SU-DHL-6 (cell line): ENCODE measurements around the gene PPP1R13B.

Experiments
- H2AFZ ChIP-seq: fragments of 200-600 bp; sonication (generic); 2 replicates; pipeline ENCODE4 v1.6.1; 2014; ENCODE audit warnings: low read depth, mild to moderate bottlenecking, moderate library complexity, mixed read lengths, antibody characterized with exemption, low read length; ENCODE audit not compliant: severe bottlenecking
- H3F3A ChIP-seq: fragments of 200-600 bp; shearing (Covaris generic); 2 replicates; pipeline ENCODE4 v1.6.0; 2016; ENCODE audit warnings: antibody characterized with exemption, mild to moderate bottlenecking; ENCODE audit not compliant: insufficient read depth
- H3K27ac ChIP-seq: fragments of 200-600 bp; sonication (generic); 2 replicates; pipeline ENCODE4 v1.5.1; 2016; ENCODE audit warnings: low read depth, mild to moderate bottlenecking, low read length, moderate library complexity, mixed read lengths
- H3K27me3 ChIP-seq: fragments of 200-600 bp; sonication (generic), shearing (Covaris generic); 2 replicates; pipeline ENCODE4 v1.6.0; 2014; ENCODE audit warnings: mild to moderate bottlenecking, low read length
- H3K36me3 ChIP-seq: fragments of 200-600 bp; sonication (generic); 2 replicates; pipeline ENCODE4 v1.6.1; 2014; ENCODE audit warnings: mild to moderate bottlenecking, low read length, mixed read lengths
- H3K4me2 ChIP-seq: fragments of 300-600, 200-600 bp; shearing (Covaris generic), sonication (generic); 2 replicates; pipeline ENCODE4 v1.6.0; 2014; ENCODE audit warnings: low read length, low read depth, mild to moderate bottlenecking; ENCODE audit not compliant: poor library complexity, severe bottlenecking
- H3K4me3 ChIP-seq: fragments of 200-600 bp; sonication (generic); 2 replicates; pipeline ENCODE4 v1.5.1; 2014; ENCODE audit warnings: antibody characterized with exemption, low read length, mild to moderate bottlenecking, mixed read lengths; ENCODE audit not compliant: insufficient read depth, poor library complexity, severe bottlenecking
- H3K79me2 ChIP-seq: fragments of 200-600 bp; sonication (generic); 2 replicates; pipeline ENCODE4 v1.6.1; 2014; ENCODE audit warnings: mild to moderate bottlenecking, low read length, moderate library complexity; ENCODE audit not compliant: insufficient read depth
- H3K9ac ChIP-seq: fragments of 200-600 bp; sonication (generic); 2 replicates; pipeline ENCODE4 v1.7.0; 2014; ENCODE audit warnings: mild to moderate bottlenecking, low read length
- H3K9me2 ChIP-seq: fragments of 200-600 bp; sonication (generic); replicated peaks from 2 replicates; pipeline ENCODE4 v1.6.1; 2014; ENCODE audit warnings: low read length; ENCODE audit not compliant: insufficient read depth
- H3K9me3 ChIP-seq: fragments of 200-600 bp; sonication (generic); 2 replicates; pipeline ENCODE4 v1.6.1; 2014; ENCODE audit warnings: low read length, mixed read lengths; ENCODE audit not compliant: insufficient read depth
- H4K20me1 ChIP-seq: fragments of 200-600 bp; sonication (generic); 2 replicates; pipeline ENCODE4 v1.6.1; 2014; ENCODE audit warnings: low read depth, mild to moderate bottlenecking, antibody characterized with exemption, low read length, moderate library complexity, mixed read lengths
- EZH2phosphoT487 ChIP-seq: fragments of 200-600 bp; sonication (generic), shearing (Covaris generic); conservative IDR thresholded peaks from 2 replicates; pipeline ENCODE4 v1.6.1; 2018; ENCODE audit warnings: mild to moderate bottlenecking, antibody characterized with exemption, low read length, moderate library complexity, mixed read lengths
- TF ChIP-seq, protein P1 (sequence below): fragments of 200-600 bp; sonication (generic); IDR thresholded peaks from one replicate; pipeline ENCODE4 v1.5.1; 2017; ENCODE audit warnings: antibody characterized with exemption, mild to moderate bottlenecking, low read length, moderate library complexity; ENCODE audit not compliant: insufficient read depth, poor library complexity, severe bottlenecking

Gene PPP1R13B

GRCh38 chr14:103828315-103828967, 18.9 kb downstream of the PPP1R13B start:
- Histone ChIP-seq H3K36me3 (no peaks in the 10 kb centered on the region), H3K79me2 (no peaks in the 10 kb centered on the region), H3K4me3 (no peak overlapping the region), H3K4me2 (no peak overlapping the region), H3K27me3 (no peaks in the 10 kb centered on the region), H3K9me2 (no peaks in the 10 kb centered on the region), H2AFZ (no peak overlapping the region), H3K9ac (no peak overlapping the region), H3K9me3 (no peaks in the 10 kb centered on the region), H3F3A (no peaks in the 10 kb centered on the region), H4K20me1 (no peaks in the 10 kb centered on the region), H3K27ac (no peak overlapping the region)
- TF ChIP-seq EZH2phosphoT487: no peak
- TF ChIP-seq, protein P1, sequence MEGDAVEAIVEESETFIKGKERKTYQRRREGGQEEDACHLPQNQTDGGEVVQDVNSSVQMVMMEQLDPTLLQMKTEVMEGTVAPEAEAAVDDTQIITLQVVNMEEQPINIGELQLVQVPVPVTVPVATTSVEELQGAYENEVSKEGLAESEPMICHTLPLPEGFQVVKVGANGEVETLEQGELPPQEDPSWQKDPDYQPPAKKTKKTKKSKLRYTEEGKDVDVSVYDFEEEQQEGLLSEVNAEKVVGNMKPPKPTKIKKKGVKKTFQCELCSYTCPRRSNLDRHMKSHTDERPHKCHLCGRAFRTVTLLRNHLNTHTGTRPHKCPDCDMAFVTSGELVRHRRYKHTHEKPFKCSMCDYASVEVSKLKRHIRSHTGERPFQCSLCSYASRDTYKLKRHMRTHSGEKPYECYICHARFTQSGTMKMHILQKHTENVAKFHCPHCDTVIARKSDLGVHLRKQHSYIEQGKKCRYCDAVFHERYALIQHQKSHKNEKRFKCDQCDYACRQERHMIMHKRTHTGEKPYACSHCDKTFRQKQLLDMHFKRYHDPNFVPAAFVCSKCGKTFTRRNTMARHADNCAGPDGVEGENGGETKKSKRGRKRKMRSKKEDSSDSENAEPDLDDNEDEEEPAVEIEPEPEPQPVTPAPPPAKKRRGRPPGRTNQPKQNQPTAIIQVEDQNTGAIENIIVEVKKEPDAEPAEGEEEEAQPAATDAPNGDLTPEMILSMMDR: no peak

DNA sequence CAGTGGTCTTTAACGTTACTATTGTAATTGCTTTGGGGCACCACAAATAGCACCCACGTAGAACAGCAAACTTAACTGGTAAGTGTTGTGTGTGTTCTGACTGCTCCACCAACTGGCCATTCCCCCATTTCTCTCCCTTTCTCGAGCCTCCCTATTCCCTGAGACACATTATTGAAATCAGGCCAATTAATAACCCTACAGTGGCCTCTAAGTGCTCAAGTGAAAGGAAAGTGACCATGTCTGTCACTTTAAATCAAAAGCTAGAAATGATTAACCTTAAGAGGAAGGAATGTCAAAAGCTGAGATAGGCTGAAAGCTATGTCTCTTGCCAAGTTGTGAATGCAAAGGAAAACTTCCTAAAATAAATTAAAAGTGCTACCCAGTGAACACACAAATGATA, 22.3 kb downstream of the PPP1R13B start:
- Histone ChIP-seq H3K9me2 (no peaks in the 10 kb centered on the region), H3K36me3 (no peaks in the 10 kb centered on the region), H3K9me3 (no peaks in the 10 kb centered on the region), H2AFZ (no peak overlapping the region), H3K79me2 (no peaks in the 10 kb centered on the region), H4K20me1 (0 out of 2 replicates have a peak, but pooled peaks cover under 1% of the 10 kb centered on the region), H3K4me2 (no peak overlapping the region), H3K27ac (no peak overlapping the region), H3K9ac (no peak overlapping the region), H3K27me3 (no peaks in the 10 kb centered on the region), H3F3A (no peaks in the 10 kb centered on the region), H3K4me3 (no peak overlapping the region)
- TF ChIP-seq, protein P1: no peak
- TF ChIP-seq EZH2phosphoT487: no peak

DNA sequence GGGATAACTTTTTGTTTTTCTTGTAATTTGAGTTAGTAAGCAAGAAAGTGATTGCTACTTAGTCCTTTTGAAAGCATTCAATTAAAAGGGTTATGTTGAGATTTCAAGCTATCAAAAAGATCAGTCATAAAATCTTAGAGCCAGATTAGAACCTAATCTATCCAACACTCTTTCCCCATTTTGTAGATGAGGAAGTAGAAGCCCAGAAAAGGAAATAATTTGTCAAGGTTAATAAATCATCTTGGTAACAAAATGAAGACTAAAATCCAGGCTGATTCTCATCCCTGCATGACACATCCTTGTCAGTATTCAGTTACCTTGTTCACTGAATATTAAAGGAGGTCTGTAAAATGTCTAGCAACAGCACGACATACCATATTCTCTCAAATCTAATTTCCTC, 26.5 kb downstream of the PPP1R13B start:
- Histone ChIP-seq H2AFZ (no peak overlapping the region), H3K4me2 (no peak overlapping the region), H4K20me1 (0 out of 2 replicates have a peak, but pooled peaks cover 9% of the 10 kb centered on the region), H3K9me2 (no peaks in the 10 kb centered on the region), H3K27me3 (no peaks in the 10 kb centered on the region), H3K4me3 (no peak overlapping the region), H3F3A (0 out of 2 replicates have a peak, but pooled peaks cover 3% of the 10 kb centered on the region), H3K9ac (no peak overlapping the region), H3K79me2 (no peaks in the 10 kb centered on the region), H3K27ac (no peak overlapping the region), H3K9me3 (no peaks in the 10 kb centered on the region), H3K36me3 (no peaks in the 10 kb centered on the region)
- no peak for TF ChIP-seq EZH2phosphoT487
- TF ChIP-seq, protein P1: no peak
